SK-N-SH (cell line): Measurements from ENCODE around the gene MANSC4. TPM values are rescaled to one million over a fixed set of nuclear protein-coding genes. Genes with fewer than 3 reads are reported as not detected.

ENCODE experiments used
- CTCF ChIA-PET: fragments of 300-600, 350-600 bp; formaldehyde crosslinking; extraction: SDS; loops from one replicate; lab custom pipeline; 2021; lab: Yijun Ruan, JAX
- POLR2A ChIA-PET: fragments of 350-600 bp; sonication (Branson Sonifier 250); formaldehyde crosslinking; extraction: SDS; loops from one replicate; lab custom pipeline; 2020; ENCODE audit warnings: antibody characterized with exemption, inconsistent platforms; lab: Yijun Ruan, JAX
- DNase-seq: peaks from one replicate; pipeline ENCODE4 v3.0.0; 2012
- H2AFZ ChIP-seq: fragments of 200-600 bp; sonication (generic); 2 replicates; pipeline ENCODE4 v1.8.1; 2016; ENCODE audit warnings: antibody characterized with exemption, mild to moderate bottlenecking, low read depth
- H3F3A ChIP-seq: fragments of 200-600 bp; sonication (generic); replicated peaks from 2 replicates; pipeline ENCODE3; 2016; ENCODE audit warnings: antibody characterized with exemption, mild to moderate bottlenecking; ENCODE audit not compliant: insufficient read depth
- H3K27ac ChIP-seq, 2 experiments: fragments of 200-500 bp in 1 of 2; fragments of 200-600 bp in 1 of 2; sonication (Bioruptor generic) in 1 of 2; sonication (generic), shearing (Covaris generic) in 1 of 2; 2 replicates each; pipeline versions ENCODE4 v1.5.1 to v1.6.1; 2014 to 2016; ENCODE audit warnings: low read depth in 2 of 2, inconsistent platforms in 1 of 2, low read length in 1 of 2, mild to moderate bottlenecking in 1 of 2, mixed read lengths in 1 of 2
- H3K27me3 ChIP-seq: fragments of 200-600 bp; sonication (generic), shearing (Covaris generic); 2 replicates; pipeline ENCODE4 v1.6.1; 2016; ENCODE audit warnings: mixed run types; ENCODE audit not compliant: insufficient read depth
- H3K36me3 ChIP-seq, 2 experiments: fragments of 200-500 bp in 1 of 2; fragments of 200-600 bp in 1 of 2; sonication (Bioruptor generic) in 1 of 2; sonication (generic) in 1 of 2; replicated peaks in 1 of 2; 2 replicates each; pipeline versions ENCODE3 to v1.5.1; 2014 to 2016; ENCODE audit warnings: low read length in 1 of 2, mild to moderate bottlenecking in 1 of 2; ENCODE audit not compliant: insufficient read depth in 2 of 2, control insufficient read depth in 1 of 2
- H3K4me1 ChIP-seq, 2 experiments: fragments of 200-500 bp in 1 of 2; fragments of 200-600 bp in 1 of 2; sonication (Bioruptor generic) in 1 of 2; sonication (generic), shearing (Covaris generic) in 1 of 2; 2 replicates each; pipeline versions ENCODE4 v1.5.1 to v1.6.1; 2014 to 2016; ENCODE audit warnings: low read depth in 1 of 2, low read length in 1 of 2, mixed run types in 1 of 2; ENCODE audit not compliant: insufficient read depth in 2 of 2, control insufficient read depth in 1 of 2
- H3K4me2 ChIP-seq: fragments of 200-600 bp; sonication (generic), shearing (Covaris generic); 2 replicates; pipeline ENCODE4 v1.6.1; 2017; ENCODE audit warnings: mixed run types
- H3K4me3 ChIP-seq, 2 experiments: fragments of 200-500 bp in 1 of 2; fragments of 200-600 bp in 1 of 2; sonication (Bioruptor generic) in 1 of 2; sonication (generic), shearing (Covaris generic) in 1 of 2; 2 replicates each; pipeline versions ENCODE4 v1.5.1 to v1.8.1; 2014 to 2016; ENCODE audit warnings: low read depth in 2 of 2, inconsistent platforms in 1 of 2, low read length in 1 of 2, mild to moderate bottlenecking in 1 of 2, mixed read lengths in 1 of 2, moderate library complexity in 1 of 2
- H3K79me2 ChIP-seq: fragments of 200-600 bp; sonication (generic); 2 replicates; pipeline ENCODE4 v1.8.1; 2017; ENCODE audit warnings: mild to moderate bottlenecking; ENCODE audit not compliant: insufficient read depth
- H3K9ac ChIP-seq: fragments of 200-600 bp; sonication (generic); 2 replicates; pipeline ENCODE4 v1.6.1; 2017; ENCODE audit warnings: mixed run types
- H3K9me2 ChIP-seq: fragments of 200-600 bp; sonication (generic); 2 replicates; pipeline ENCODE4 v1.6.1; 2017; ENCODE audit warnings: mixed run types
- H3K9me3 ChIP-seq: fragments of 200-600 bp; sonication (generic); 2 replicates; pipeline ENCODE4 v1.6.1; 2017; ENCODE audit warnings: mixed run types, mild to moderate bottlenecking, moderate library complexity
- H4K20me1 ChIP-seq: fragments of 200-600 bp; sonication (generic); 2 replicates; pipeline ENCODE4 v1.6.1; 2017; ENCODE audit warnings: mild to moderate bottlenecking, mixed run types; ENCODE audit not compliant: insufficient read depth
- CHD2 ChIP-seq: fragments of 150-350 bp; IDR thresholded peaks from 2 replicates; pipeline ENCODE4 v1.6.1; 2018; ENCODE audit warnings: low read length; ENCODE audit not compliant: partially characterized antibody
- ELF1 ChIP-seq: IDR thresholded peaks from 2 replicates; pipeline ENCODE4 v1.4.0; 2012
- FOXJ3 ChIP-seq: sonication (generic); formaldehyde crosslinking; IDR thresholded peaks from 2 replicates; pipeline ENCODE4 v1.5.1; 2020; ENCODE audit warnings: mild to moderate bottlenecking, missing genetic modification reagents
- IRF3 ChIP-seq: fragments of 150-350 bp; IDR thresholded peaks from 2 replicates; pipeline ENCODE4 v1.6.1; 2016; ENCODE audit warnings: mild to moderate bottlenecking, low read depth, low read length
- JUND ChIP-seq: IDR thresholded peaks from 2 replicates; pipeline ENCODE4 v1.4.0; 2012
- NFIC ChIP-seq: IDR thresholded peaks from 2 replicates; pipeline ENCODE4 v1.4.0; 2012; ENCODE audit warnings: borderline replicate concordance
- RAD21 ChIP-seq: IDR thresholded peaks from 2 replicates; pipeline ENCODE4 v1.6.1; 2012; ENCODE audit warnings: mild to moderate bottlenecking, low read length
- RFX5 ChIP-seq: IDR thresholded peaks from 2 replicates; pipeline ENCODE4 v1.6.1; 2012; ENCODE audit warnings: mild to moderate bottlenecking, improper control_type of control experiment, low read length
- RXRA ChIP-seq: IDR thresholded peaks from 2 replicates; pipeline ENCODE4 v1.4.0; 2012; ENCODE audit warnings: low read depth, mild to moderate bottlenecking, borderline replicate concordance
- SIN3A ChIP-seq: IDR thresholded peaks from 2 replicates; pipeline ENCODE4 v1.6.1; 2012; ENCODE audit warnings: low read depth, mild to moderate bottlenecking, low read length, moderate library complexity, borderline replicate concordance
- SMC3 ChIP-seq: IDR thresholded peaks from 2 replicates; pipeline ENCODE4 v1.6.1; 2012; ENCODE audit warnings: low read depth, low read length, improper control_type of control experiment
- TAF1 ChIP-seq: IDR thresholded peaks from 2 replicates; pipeline ENCODE4 v1.6.1; 2012; ENCODE audit warnings: low read depth, mild to moderate bottlenecking, low read length, moderate library complexity, borderline replicate concordance
- TCF12 ChIP-seq: IDR thresholded peaks from 2 replicates; pipeline ENCODE4 v1.4.0; 2012
- TEAD4 ChIP-seq: IDR thresholded peaks from 2 replicates; pipeline ENCODE4 v1.4.0; 2012; ENCODE audit warnings: mild to moderate bottlenecking, borderline replicate concordance; ENCODE audit not compliant: insufficient read depth
- USF1 ChIP-seq: IDR thresholded peaks from 2 replicates; pipeline ENCODE4 v1.4.0; 2012; ENCODE audit warnings: low read depth, borderline replicate concordance
- WGBS: methylation state at CpG from one replicate; pipeline ENCODE4 v1.1.6; 2017; ENCODE audit warnings: low lambda C conversion rate; 5-methylcytosine and 5-hydroxymethylcytosine counted together
- polyA plus RNA-seq, 3 experiments: library from polyadenylated mRNA; depleted of rRNA; stranded (reverse); fragments of >200 nt; gene quantifications; 2 replicates each; pipeline ENCODE4 v1.2.3, GENCODE V29; 2012

The MANSC4 gene
- polyA plus RNA-seq, 1 of the 3 experiments (the other 2 are of a cell fraction), result not detected

GRCh38 chr12:27756670-27757195, 23.3 kb downstream of the MANSC4 start:
- no peak overlapping the region for H3K27ac ChIP-seq
- 98% methylated on average over 7 of the region's 7 CpGs for WGBS
- no peaks in the 10 kb centered on the region for H4K20me1 ChIP-seq
- no peak for DNase-seq
- H3K4me1 ChIP-seq, result no peaks in the 10 kb centered on the region
- H3K9me2 ChIP-seq, result no peaks in the 10 kb centered on the region
- CTCF ChIA-PET, result interaction anchor here (1.3 to 1.8 kb wide), 3 partner anchors 20 to 184 kb away, joined by 3 to 5 read pairs (median 3); no protein-coding TSS in a partner anchor
- no peak overlapping the region for H3K9ac ChIP-seq
- no peaks in the 10 kb centered on the region for H3K27me3 ChIP-seq
- H3K9me3 ChIP-seq, result no peaks in the 10 kb centered on the region
- no peaks in the 10 kb centered on the region for H3F3A ChIP-seq
- H3K4me3 ChIP-seq, result no peak overlapping the region
- H3K79me2 ChIP-seq, result 0 out of 2 replicates have a peak, but pooled peaks cover 4% of the 10 kb centered on the region
- peaks cover 21 to 25% of the 10 kb centered on the region in 2 experiments for H3K36me3 ChIP-seq
- POLR2A ChIA-PET, result no interaction called here
- H2AFZ ChIP-seq, result no peak overlapping the region
- no peak overlapping the region for H3K4me2 ChIP-seq
- TF ChIP-seq SMC3, result no peak
- no peak for TF ChIP-seq TAF1
- TF ChIP-seq TCF12, result no peak
- TF ChIP-seq TEAD4, result no peak
- no peak for TF ChIP-seq FOXJ3 (CRISPR knock-in tag)
- TF ChIP-seq RFX5, result no peak
- TF ChIP-seq, all 33 proteins: peak for 0

GRCh38 chr12:27754795-27755194, 25.2 kb downstream of the MANSC4 start:
- no peaks in the 10 kb centered on the region for H3K9me2 ChIP-seq
- H3K4me3 ChIP-seq, result no peak overlapping the region
- TF ChIP-seq RFX5 (no peak), RXRA (no peak), USF1 (no peak), IRF3 (no peak), JUND (no peak), TCF12 (no peak), FOXJ3 (CRISPR knock-in tag) (no peak), NFIC (no peak), CHD2 (no peak), ELF1 (no peak), RAD21 (no peak), SIN3A (no peak)
- H3K9ac ChIP-seq, result no peak overlapping the region
- no peak for DNase-seq
- H3F3A ChIP-seq, result no peaks in the 10 kb centered on the region
- no peaks in the 10 kb centered on the region for H4K20me1 ChIP-seq
- no peak overlapping the region for H3K4me2 ChIP-seq
- no peaks in the 10 kb centered on the region; a peak in 1 of 4 replicates for H3K4me1 ChIP-seq
- peaks cover 9% of the 10 kb centered on the region; the same call in 1 of the 2 replicates for H3K79me2 ChIP-seq
- H3K27ac ChIP-seq, result no peak overlapping the region
- no peaks in the 10 kb centered on the region for H3K27me3 ChIP-seq
- CTCF ChIA-PET, result interaction anchor here (1.5 kb wide), 1 partner anchor 66 kb away, joined by 3 read pairs; no protein-coding TSS in a partner anchor
- 100% methylated on average over 3 of the region's 3 CpGs for WGBS
- H3K9me3 ChIP-seq, result no peaks in the 10 kb centered on the region
- POLR2A ChIA-PET, result interaction anchor here (0.6 to 1.5 kb wide), 2 partner anchors 20 to 24 kb away, joined by 3 to 8 read pairs; no protein-coding TSS in a partner anchor
- H3K36me3 ChIP-seq, result peaks cover 21 to 25% of the 10 kb centered on the region in 2 experiments
- no peak overlapping the region for H2AFZ ChIP-seq
